MCF 10A (cell line): ENCODE data around the gene KCNAB1. TPM values are rescaled to one million over a fixed set of nuclear protein-coding genes. Genes with fewer than 3 reads are reported as not detected.

ENCODE experiments used
- BruUV-seq: library from RNA; stranded (reverse); fragments of 400-500 nt; replicated peaks from 2 replicates; lab custom pipeline; 2021; lab: Mats Ljungman, UMichigan
- CTCF ChIA-PET: fragments of 300-600 bp; sonication (Branson Sonifier 250); formaldehyde crosslinking; extraction: SDS; loops from one replicate; lab custom pipeline; 2021; ENCODE audit warnings: antibody characterized with exemption, inconsistent platforms; lab: Yijun Ruan, JAX
- POLR2A ChIA-PET: fragments of 300-600, 350-650 bp; sonication (Branson Sonifier 250); formaldehyde crosslinking; extraction: SDS; loops from one replicate; lab custom pipeline; 2020; ENCODE audit warnings: antibody characterized with exemption, inconsistent platforms; lab: Yijun Ruan, JAX
- DNase-seq: peaks from one replicate; pipeline ENCODE4 v3.0.0-alpha.2; 2018; ENCODE audit not compliant: unreplicated experiment
- H3K27ac Mint-ChIP-seq: one replicate; pipeline ENCODE4 v1.8.0; 2022; ENCODE audit warnings: mild to moderate bottlenecking, low read depth, mixed read lengths; ENCODE audit not compliant: unreplicated experiment
- H3K27me3 Mint-ChIP-seq: one replicate; pipeline ENCODE4 v1.8.0; 2022; ENCODE audit warnings: mixed read lengths; ENCODE audit not compliant: insufficient read depth, unreplicated experiment
- H3K36me3 Mint-ChIP-seq: one replicate; pipeline ENCODE4 v1.8.0; 2022; ENCODE audit warnings: mild to moderate bottlenecking, moderate library complexity, mixed read lengths; ENCODE audit not compliant: insufficient read depth, unreplicated experiment
- H3K4me1 Mint-ChIP-seq: one replicate; pipeline ENCODE4 v1.8.0; 2022; ENCODE audit warnings: mixed read lengths; ENCODE audit not compliant: insufficient read depth, unreplicated experiment
- H3K4me3 Mint-ChIP-seq: one replicate; pipeline ENCODE4 v1.8.0; 2022; ENCODE audit warnings: mild to moderate bottlenecking, moderate library complexity, mixed read lengths; ENCODE audit not compliant: unreplicated experiment
- H3K9me3 Mint-ChIP-seq: one replicate; pipeline ENCODE4 v1.8.0; 2022; ENCODE audit warnings: mixed read lengths; ENCODE audit not compliant: unreplicated experiment
- intact Hi-C: fragments of 100-400 bp; cut with micrococcal nuclease; formaldehyde crosslinking; loops from 2 replicates; pipeline ENCODE4 v1.14.1; 2022
- total RNA-seq: library from RNA; stranded (reverse); gene quantifications from 2 replicates; pipeline ENCODE4 v1.2.3, GENCODE V29; 2022
- TF ChIP-seq, protein P1 (sequence below): fragments of 200-600 bp; IDR thresholded peaks from one replicate; pipeline ENCODE4 v1.8.0; 2022; ENCODE audit warnings: antibody characterized with exemption, mild to moderate bottlenecking; ENCODE audit not compliant: unreplicated experiment

KCNAB1 gene
- total RNA-seq, 1 experiment from 2014 or later, result 0.44 TPM

DNA sequence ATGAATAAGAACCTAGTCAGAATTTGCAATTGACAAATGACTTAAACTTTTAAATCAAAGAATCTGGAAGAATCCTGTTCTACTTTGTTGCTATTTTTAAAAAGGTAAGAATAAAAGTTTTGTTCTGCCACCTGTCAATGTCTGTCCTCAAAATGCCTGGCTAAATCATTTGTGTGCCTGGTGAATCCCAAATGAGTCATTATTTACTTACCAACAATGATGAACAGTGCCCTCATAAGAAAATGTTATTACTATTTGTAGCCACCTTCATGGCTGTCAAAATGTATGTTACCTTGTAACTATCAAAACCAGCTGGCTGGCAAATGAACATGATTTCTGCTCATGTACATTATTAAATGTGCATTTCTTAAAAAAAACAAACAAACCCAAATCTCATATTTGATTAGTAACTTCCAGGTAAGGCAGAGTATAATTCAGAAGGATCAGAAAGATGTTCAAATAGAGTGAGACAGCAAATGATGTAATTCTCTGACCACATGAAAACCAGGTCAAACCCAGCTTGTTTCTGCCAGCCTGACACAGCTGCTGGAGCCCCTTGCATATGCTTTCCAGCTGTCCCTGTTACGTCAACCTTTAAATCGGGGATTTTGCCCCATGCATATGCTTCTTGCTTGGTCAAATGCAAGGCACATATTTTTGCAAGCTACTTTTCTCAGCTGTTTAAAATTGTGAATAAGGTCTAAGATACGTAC, 296.6 kb downstream of the KCNAB1 start:
- BruUV-seq, result no TSS peak
- no peaks in the 10 kb centered on the region for H3K36me3 Mint-ChIP-seq
- CTCF ChIA-PET, result interaction anchor here (1.5 to 2.1 kb wide), 2 partner anchors 32 to 264 kb away, joined by 5 to 13 read pairs; no protein-coding TSS in a partner anchor
- no peak overlapping the region for H3K27ac Mint-ChIP-seq
- H3K4me3 Mint-ChIP-seq, result no peak overlapping the region
- H3K4me1 Mint-ChIP-seq, result no peaks in the 10 kb centered on the region
- H3K9me3 Mint-ChIP-seq, result no peaks in the 10 kb centered on the region
- peaks cover 27% of the 10 kb centered on the region for H3K27me3 Mint-ChIP-seq
- TF ChIP-seq, protein P1, sequence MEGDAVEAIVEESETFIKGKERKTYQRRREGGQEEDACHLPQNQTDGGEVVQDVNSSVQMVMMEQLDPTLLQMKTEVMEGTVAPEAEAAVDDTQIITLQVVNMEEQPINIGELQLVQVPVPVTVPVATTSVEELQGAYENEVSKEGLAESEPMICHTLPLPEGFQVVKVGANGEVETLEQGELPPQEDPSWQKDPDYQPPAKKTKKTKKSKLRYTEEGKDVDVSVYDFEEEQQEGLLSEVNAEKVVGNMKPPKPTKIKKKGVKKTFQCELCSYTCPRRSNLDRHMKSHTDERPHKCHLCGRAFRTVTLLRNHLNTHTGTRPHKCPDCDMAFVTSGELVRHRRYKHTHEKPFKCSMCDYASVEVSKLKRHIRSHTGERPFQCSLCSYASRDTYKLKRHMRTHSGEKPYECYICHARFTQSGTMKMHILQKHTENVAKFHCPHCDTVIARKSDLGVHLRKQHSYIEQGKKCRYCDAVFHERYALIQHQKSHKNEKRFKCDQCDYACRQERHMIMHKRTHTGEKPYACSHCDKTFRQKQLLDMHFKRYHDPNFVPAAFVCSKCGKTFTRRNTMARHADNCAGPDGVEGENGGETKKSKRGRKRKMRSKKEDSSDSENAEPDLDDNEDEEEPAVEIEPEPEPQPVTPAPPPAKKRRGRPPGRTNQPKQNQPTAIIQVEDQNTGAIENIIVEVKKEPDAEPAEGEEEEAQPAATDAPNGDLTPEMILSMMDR, result no peak
- POLR2A ChIA-PET, result no interaction called here
- intact Hi-C loops, result no loop called here
- DNase-seq, result no peak

DNA sequence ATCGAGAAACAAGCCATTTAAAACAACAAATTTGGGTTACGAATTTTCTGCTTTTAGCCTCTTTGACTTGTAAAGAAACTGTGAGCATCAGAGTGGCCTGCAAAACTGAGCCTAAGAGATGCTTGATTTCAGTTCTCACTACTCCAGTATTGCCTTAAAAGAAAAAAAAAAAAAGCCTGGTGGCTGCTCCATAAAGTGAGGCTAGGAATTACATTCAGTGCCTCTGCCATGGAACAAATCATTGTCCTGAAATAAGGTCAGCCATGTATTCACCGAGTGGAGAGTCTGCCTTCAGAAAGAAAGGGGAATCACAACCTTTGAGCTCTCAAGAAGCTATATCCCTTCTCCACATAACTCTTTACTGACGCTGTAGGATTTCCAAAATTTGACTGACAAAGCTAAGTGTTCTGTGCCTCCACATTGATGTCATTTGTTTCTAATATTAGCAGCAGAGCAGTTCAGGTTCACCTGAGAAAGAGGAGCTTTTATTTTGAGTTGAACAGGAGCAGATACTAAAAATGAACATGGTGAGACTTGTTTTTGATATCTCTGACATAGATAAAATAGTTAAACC, 297.3 kb downstream of the KCNAB1 start:
- CTCF ChIA-PET, result interaction anchor here (0.6 to 2.1 kb wide), 4 partner anchors 32 to 1714 kb away, joined by 5 to 13 read pairs (median 6); no protein-coding TSS in a partner anchor
- no peak for DNase-seq
- no peak overlapping the region for H3K27ac Mint-ChIP-seq

DNA sequence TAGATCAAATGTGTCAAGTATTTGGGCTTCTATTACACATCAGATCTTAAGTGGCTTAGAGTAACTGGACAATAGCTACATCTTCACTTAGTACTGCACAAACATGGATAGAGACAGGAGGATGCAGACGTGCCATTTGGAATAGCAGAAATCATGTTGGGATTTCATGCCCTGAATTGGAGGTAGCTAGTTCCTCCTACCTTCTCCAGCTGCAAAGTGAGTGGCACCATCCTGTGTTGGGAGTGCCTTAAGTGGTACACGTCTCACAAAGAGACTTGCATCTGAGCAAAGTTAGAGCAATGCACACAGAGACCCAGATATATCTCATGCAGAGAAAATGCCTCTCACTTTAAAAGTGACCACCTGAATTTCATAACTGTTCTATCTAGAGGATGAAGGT, 298.1 kb downstream of the KCNAB1 start:
- Mint-ChIP-seq H3K4me3 (no peak overlapping the region), H3K4me1 (no peaks in the 10 kb centered on the region), H3K9me3 (no peaks in the 10 kb centered on the region), H3K36me3 (no peaks in the 10 kb centered on the region), H3K27ac (no peak overlapping the region), H3K27me3 (peaks cover 25% of the 10 kb centered on the region)
- no peak for DNase-seq
- TF ChIP-seq, protein P1, result no peak
- CTCF ChIA-PET, result interaction anchor here (0.6 to 2.1 kb wide), 3 partner anchors 12 to 266 kb away, joined by 3 to 13 read pairs (median 5); no protein-coding TSS in a partner anchor
- intact Hi-C loops, result no loop called here
- BruUV-seq, result no TSS peak
- POLR2A ChIA-PET, result no interaction called here

More for the DNA sequence above, 297.3 kb downstream of the KCNAB1 start:
- Mint-ChIP-seq H3K4me1 (no peaks in the 10 kb centered on the region), H3K4me3 (no peak overlapping the region), H3K36me3 (no peaks in the 10 kb centered on the region), H3K9me3 (no peaks in the 10 kb centered on the region), H3K27me3 (peaks cover 25% of the 10 kb centered on the region)
- BruUV-seq, result no TSS peak
- POLR2A ChIA-PET, result no interaction called here
- intact Hi-C loops, result no loop called here
- TF ChIP-seq, protein P1, result no peak

DNA sequence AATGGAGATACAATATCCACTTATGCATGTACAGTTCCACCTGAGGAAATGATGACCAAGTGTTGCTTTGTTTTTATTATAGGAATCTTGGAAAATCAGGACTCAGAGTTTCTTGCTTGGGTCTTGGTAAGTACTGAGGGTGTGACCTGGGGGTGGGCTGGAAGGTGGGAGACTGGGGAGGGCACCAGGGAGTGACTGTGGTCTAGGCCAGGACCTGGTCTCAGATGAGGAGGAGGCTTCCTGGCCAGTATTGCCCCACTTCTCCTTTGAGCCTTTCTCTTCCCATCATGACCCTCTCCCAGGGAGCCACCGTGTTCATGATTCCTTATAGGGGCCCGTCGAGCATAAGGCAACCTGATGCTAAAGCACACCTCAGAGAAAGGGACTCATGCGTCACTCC, 301.2 kb downstream of the KCNAB1 start:
- BruUV-seq, result no TSS peak
- Mint-ChIP-seq H3K9me3 (no peaks in the 10 kb centered on the region), H3K27ac (no peak overlapping the region), H3K4me1 (no peaks in the 10 kb centered on the region), H3K4me3 (no peak overlapping the region), H3K27me3 (peaks cover 9% of the 10 kb centered on the region), H3K36me3 (no peaks in the 10 kb centered on the region)
- no peak for DNase-seq
- ChIA-PET CTCF (interaction anchor here (0.6 kb wide), 1 partner anchor 176 kb away, joined by 3 read pairs; no protein-coding TSS in a partner anchor), POLR2A (no interaction called here)
- intact Hi-C loops, result no loop called here
- TF ChIP-seq, protein P1, result no peak
